ENCODE data around the gene EHHADH. TPM values are rescaled to one million over a fixed set of nuclear protein-coding genes. Genes with fewer than 3 reads are reported as not detected.
A peak's percentile ranks its signal among the peaks of the same experiment; 100 is the strongest.

The EHHADH gene
- total and polyA plus RNA-seq, 2 of the 13 experiments (the other 11 are each of a cell fraction or from before 2014, with no cell fraction given), result 14.5 to 38.9 TPM

GRCh38 chr3:185253645-185254410 is at the start of gene EHHADH (continued):
- TF ChIP-seq ZNF318 (CRISPR knock-in tag; IDR thresholded peaks at IDR 0.05) (0 out of 2 replicates have a peak, but pooled peaks have one; percentile 63), PAWR (CRISPR knock-in tag; IDR thresholded peaks at IDR 0.05; ENCODE audit: borderline replicate concordance) (no peak), SRF (IDR thresholded peaks at IDR 0.05; ENCODE audit: low read depth, low read length) (no peak), SNAI1 (CRISPR knock-in tag; IDR thresholded peaks at IDR 0.05; ENCODE audit: borderline replicate concordance) (no peak), ZNF234 (CRISPR knock-in tag; conservative IDR thresholded peaks at IDR 0.05) (no peak), RXRA (CRISPR knock-in tag; IDR thresholded peaks at IDR 0.05) (peak; percentile 41; the same call in 1 of the 2 replicates), SP4 (CRISPR knock-in tag; IDR thresholded peaks at IDR 0.05) (no peak; the same call in 1 of the 2 replicates), E2F1 (CRISPR knock-in tag; IDR thresholded peaks at IDR 0.05) (no peak; the same call in 1 of the 2 replicates), GFI1 (CRISPR knock-in tag; IDR thresholded peaks at IDR 0.05; ENCODE audit: borderline replicate concordance) (no peak), THYN1 (CRISPR knock-in tag; IDR thresholded peaks at IDR 0.05; ENCODE audit: borderline replicate concordance, low read depth) (no peak), LCORL (IDR thresholded peaks at IDR 0.05) (no peak), LCORL (CRISPR knock-in tag; IDR thresholded peaks at IDR 0.05) (peak; percentile 61; the same call in 1 of the 2 replicates), TIGD3 (CRISPR knock-in tag; IDR thresholded peaks at IDR 0.05; ENCODE audit: borderline replicate concordance) (no peak), TFE3 (CRISPR knock-in tag; IDR thresholded peaks at IDR 0.05) (no peak; the same call in 1 of the 2 replicates), ZNF773 (CRISPR knock-in tag; IDR thresholded peaks at IDR 0.05; ENCODE audit: borderline replicate concordance) (no peak), ZNF432 (CRISPR knock-in tag; IDR thresholded peaks at IDR 0.05; ENCODE audit: borderline replicate concordance) (no peak)
